Activated CD4-positive, alpha-beta T cell treated with anti-CD3 and anti-CD28 coated beads, Interleukin-2, amount 50 U/mL, for 1 hour (primary cell): Measurements from ENCODE around the gene SLC17A2.
"Not testable (repeated sequence)": the region's sequence is repeated elsewhere in the genome, so short reads cannot be mapped to it uniquely, and the experiment has no call there.

ENCODE experiments used
- DNase-seq: peaks from one replicate; pipeline ENCODE4 v3.0.0-alpha.2; 2020

SLC17A2 gene

GRCh38 chr6:25951296-25952032 is 21.0 kb upstream of the SLC17A2 start:
- DNase-seq: no peak

GRCh38 chr6:25950297-25950696 is 19.8 kb upstream of the SLC17A2 start:
- DNase-seq: no peak

GRCh38 chr6:25949695-25950094 is 19.2 kb upstream of the SLC17A2 start:
- no peak for DNase-seq

- not testable (repeated sequence) for DNase-seq
These were observed 17.0 kb upstream of the SLC17A2 start for GRCh38 chr6:25947492-25947891.

- DNase-seq: no peak
These were observed 16.1 kb upstream of the SLC17A2 start for GRCh38 chr6:25946631-25947030.

- DNase-seq: not testable (repeated sequence)
These were observed 15.2 kb upstream of the SLC17A2 start for GRCh38 chr6:25945738-25946137.

GRCh38 chr6:25944688-25945574 is 14.4 kb upstream of the SLC17A2 start:
- DNase-seq: no peak

- no peak for DNase-seq
These were observed 13.4 kb upstream of the SLC17A2 start for GRCh38 chr6:25943887-25944286.

- no peak for DNase-seq
These were observed 12.2 kb upstream of the SLC17A2 start for GRCh38 chr6:25942561-25943147.

GRCh38 chr6:25939593-25939992 is 9.1 kb upstream of the SLC17A2 start:
- DNase-seq: no peak

- DNase-seq: no peak
These were observed 5.5 kb upstream of the SLC17A2 start for GRCh38 chr6:25935953-25936352.

- DNase-seq: no peak
These were observed 4.3 kb upstream of the SLC17A2 start for GRCh38 chr6:25934735-25935313.

GRCh38 chr6:25934156-25934555 is 3.7 kb upstream of the SLC17A2 start:
- no peak for DNase-seq

GRCh38 chr6:25931411-25931709 is 869 bp upstream of the SLC17A2 start:
- no peak for DNase-seq

- DNase-seq: not testable (repeated sequence)
These were observed 706 bp downstream of the SLC17A2 start for GRCh38 chr6:25929785-25930184.

GRCh38 chr6:25928562-25929324 is 1.7 kb downstream of the SLC17A2 start:
- no peak for DNase-seq

- DNase-seq: no peak
These were observed 2.7 kb downstream of the SLC17A2 start for GRCh38 chr6:25927756-25928216.

GRCh38 chr6:25927178-25927577 is 3.3 kb downstream of the SLC17A2 start:
- no peak for DNase-seq

- DNase-seq: no peak
These were observed 4.6 kb downstream of the SLC17A2 start for GRCh38 chr6:25925876-25926275.

- no peak for DNase-seq
These were observed 8.2 kb downstream of the SLC17A2 start for GRCh38 chr6:25922301-25922700.

GRCh38 chr6:25921525-25922203 is 8.8 kb downstream of the SLC17A2 start:
- DNase-seq: no peak

- no peak for DNase-seq
These were observed 10.8 kb downstream of the SLC17A2 start for GRCh38 chr6:25919657-25920056.
